Right lobe of liver (tissue), 4 donors: ENCODE results near the gene UBIAD1.

Source experiments
- CTCF ChIP-seq, 4 donors: fragments of 200-600 bp in 3 of 4; fragments of 450-650 bp in 1 of 4; IDR thresholded peaks; one replicate each; pipeline versions ENCODE4 v1.5.1 to v1.8.0; 2016 to 2022; ENCODE audit warnings: antibody characterized with exemption in 4 of 4, mild to moderate bottlenecking in 2 of 4
- POLR2A ChIP-seq: fragments of 450-650 bp; IDR thresholded peaks from one replicate; pipeline ENCODE4 v1.6.1; 2017; ENCODE audit warnings: antibody characterized with exemption, mild to moderate bottlenecking
- donor health status: DM: no; HTN: no; CAD: no.
- donor health status: DM: no; HTN: no; CAD: no.
- donor health status: DM: no; HTN: yes; CAD: no.

GRCh38 chr1:11289064-11289463, 16.1 kb downstream of the UBIAD1 start:
- no peak for TF ChIP-seq CTCF (IDR thresholded peaks at IDR 0.05)
- no peak for TF ChIP-seq POLR2A
